Activated CD8-positive, alpha-beta memory T cell treated with anti-CD3 and anti-CD28 coated beads for 48 hours (primary cell): ENCODE data around the gene SLFN14.
"Not testable (repeated sequence)": the region's sequence is repeated elsewhere in the genome, so short reads cannot be mapped to it uniquely, and the experiment has no call there.

ENCODE experiments used
- DNase-seq, 3 experiments: peaks; one replicate each; pipeline ENCODE4 v3.0.0-alpha.2; 2020; ENCODE audit warnings: low read depth in 2 of 3, low spot score in 2 of 3

SLFN14 gene

GRCh38 chr17:35521654-35522256 lies 38.9 kb downstream of the SLFN14 start:
- not testable (repeated sequence) for DNase-seq

GRCh38 chr17:35521150-35521549 lies 39.5 kb downstream of the SLFN14 start:
- no peak for DNase-seq

- DNase-seq: no peak
Measured at GRCh38 chr17:35519906-35520442, 40.6 kb downstream of the SLFN14 start.

GRCh38 chr17:35519439-35519838 lies 41.2 kb downstream of the SLFN14 start:
- DNase-seq: no peak

GRCh38 chr17:35518431-35518830 lies 42.2 kb downstream of the SLFN14 start:
- DNase-seq: not testable (repeated sequence)

- DNase-seq: no peak
Measured at GRCh38 chr17:35515027-35515426, 45.6 kb downstream of the SLFN14 start.

GRCh38 chr17:35514564-35514963 lies 46.1 kb downstream of the SLFN14 start:
- DNase-seq: no peak
